HPDE6-E6E7 (cell line): ENCODE results near the gene GALNT14.
"Not testable (repeated sequence)": the region's sequence is repeated elsewhere in the genome, so short reads cannot be mapped to it uniquely, and the experiment has no call there.

Source experiments
- DNase-seq: peaks from one replicate; pipeline ENCODE4 v3.0.0; 2011; ENCODE audit warnings: missing footprints; ENCODE audit errors: extremely low spot score

GALNT14 gene

GRCh38 chr2:30948130-30948529 lies 190.1 kb downstream of the GALNT14 start:
- DNase-seq: no peak

- DNase-seq: no peak
Measured at GRCh38 chr2:30947686-30948085, 190.6 kb downstream of the GALNT14 start.

GRCh38 chr2:30942419-30942818 lies 195.8 kb downstream of the GALNT14 start:
- no peak for DNase-seq

GRCh38 chr2:30940839-30941238 lies 197.4 kb downstream of the GALNT14 start:
- DNase-seq: no peak

GRCh38 chr2:30939364-30939763 lies 198.9 kb downstream of the GALNT14 start:
- DNase-seq: no peak

GRCh38 chr2:30938196-30938595 lies 200.0 kb downstream of the GALNT14 start:
- no peak for DNase-seq

GRCh38 chr2:30936977-30937376 lies 201.3 kb downstream of the GALNT14 start:
- DNase-seq: no peak

- no peak for DNase-seq
Measured at GRCh38 chr2:30935795-30936194, 202.4 kb downstream of the GALNT14 start.

- no peak for DNase-seq
Measured at GRCh38 chr2:30934066-30934465, 204.2 kb downstream of the GALNT14 start.

- no peak for DNase-seq
Measured at GRCh38 chr2:30933496-30933895, 204.7 kb downstream of the GALNT14 start.

- no peak for DNase-seq
Measured at GRCh38 chr2:30932870-30933269, 205.4 kb downstream of the GALNT14 start.

- no peak for DNase-seq
Measured at GRCh38 chr2:30931841-30932407, 206.3 kb downstream of the GALNT14 start.

- DNase-seq: no peak
Measured at GRCh38 chr2:30930716-30931115, 207.5 kb downstream of the GALNT14 start.

- DNase-seq: no peak
Measured at GRCh38 chr2:30927465-30928075, 210.7 kb downstream of the GALNT14 start.

GRCh38 chr2:30926606-30927005 lies 211.6 kb downstream of the GALNT14 start:
- DNase-seq: no peak

GRCh38 chr2:30923623-30924022 lies 214.6 kb downstream of the GALNT14 start:
- DNase-seq: no peak

- no peak for DNase-seq
Measured at GRCh38 chr2:30920511-30920910, 217.7 kb downstream of the GALNT14 start.

GRCh38 chr2:30915486-30915885 lies 222.8 kb downstream of the GALNT14 start:
- DNase-seq: peak; percentile 40

- no peak for DNase-seq
Measured at GRCh38 chr2:30914456-30914855, 223.8 kb downstream of the GALNT14 start.

- DNase-seq: no peak
Measured at GRCh38 chr2:30912056-30912455, 226.2 kb downstream of the GALNT14 start.

GRCh38 chr2:30911327-30911726 lies 226.9 kb downstream of the GALNT14 start:
- DNase-seq: no peak

GRCh38 chr2:30910686-30911085 lies 227.6 kb downstream of the GALNT14 start:
- no peak for DNase-seq

GRCh38 chr2:30904437-30904836 lies 233.8 kb downstream of the GALNT14 start:
- not testable (repeated sequence) for DNase-seq

- DNase-seq: no peak
Measured at GRCh38 chr2:30903326-30903725, 234.9 kb downstream of the GALNT14 start.
